Astrocyte (in vitro differentiated cells and primary cell): ENCODE measurements around the gene TFDP2.

ENCODE experiments used
- EZH2 ChIP-seq: IDR thresholded peaks from 2 replicates; pipeline ENCODE4 v1.6.1; 2012; ENCODE audit warnings: mild to moderate bottlenecking, low read length, inconsistent platforms; ENCODE audit not compliant: insufficient read depth
- TF ChIP-seq, protein P1 (sequence below): IDR thresholded peaks from 2 replicates; pipeline ENCODE4 v1.5.1; 2011; ENCODE audit warnings: low read depth, mild to moderate bottlenecking, inconsistent platforms, low read length, moderate library complexity; ENCODE audit not compliant: insufficient read depth

GRCh38 chr3:142148044-142148791 lies 1.1 kb downstream of the TFDP2 start:
- TF ChIP-seq, protein P1, sequence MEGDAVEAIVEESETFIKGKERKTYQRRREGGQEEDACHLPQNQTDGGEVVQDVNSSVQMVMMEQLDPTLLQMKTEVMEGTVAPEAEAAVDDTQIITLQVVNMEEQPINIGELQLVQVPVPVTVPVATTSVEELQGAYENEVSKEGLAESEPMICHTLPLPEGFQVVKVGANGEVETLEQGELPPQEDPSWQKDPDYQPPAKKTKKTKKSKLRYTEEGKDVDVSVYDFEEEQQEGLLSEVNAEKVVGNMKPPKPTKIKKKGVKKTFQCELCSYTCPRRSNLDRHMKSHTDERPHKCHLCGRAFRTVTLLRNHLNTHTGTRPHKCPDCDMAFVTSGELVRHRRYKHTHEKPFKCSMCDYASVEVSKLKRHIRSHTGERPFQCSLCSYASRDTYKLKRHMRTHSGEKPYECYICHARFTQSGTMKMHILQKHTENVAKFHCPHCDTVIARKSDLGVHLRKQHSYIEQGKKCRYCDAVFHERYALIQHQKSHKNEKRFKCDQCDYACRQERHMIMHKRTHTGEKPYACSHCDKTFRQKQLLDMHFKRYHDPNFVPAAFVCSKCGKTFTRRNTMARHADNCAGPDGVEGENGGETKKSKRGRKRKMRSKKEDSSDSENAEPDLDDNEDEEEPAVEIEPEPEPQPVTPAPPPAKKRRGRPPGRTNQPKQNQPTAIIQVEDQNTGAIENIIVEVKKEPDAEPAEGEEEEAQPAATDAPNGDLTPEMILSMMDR: no peak
- no peak for TF ChIP-seq EZH2
